Measurements from ENCODE around the gene STAT2. TPM values are rescaled to one million over a fixed set of nuclear protein-coding genes. Genes with fewer than 3 reads are reported as not detected.
A peak's percentile ranks its signal among the peaks of the same experiment; 100 is the strongest.
"Not testable (repeated sequence)": the region's sequence is repeated elsewhere in the genome, so short reads cannot be mapped to it uniquely, and the experiment has no call there.

Gene STAT2
- total RNA-seq, 1 donor, result 95.2 TPM

DNA sequence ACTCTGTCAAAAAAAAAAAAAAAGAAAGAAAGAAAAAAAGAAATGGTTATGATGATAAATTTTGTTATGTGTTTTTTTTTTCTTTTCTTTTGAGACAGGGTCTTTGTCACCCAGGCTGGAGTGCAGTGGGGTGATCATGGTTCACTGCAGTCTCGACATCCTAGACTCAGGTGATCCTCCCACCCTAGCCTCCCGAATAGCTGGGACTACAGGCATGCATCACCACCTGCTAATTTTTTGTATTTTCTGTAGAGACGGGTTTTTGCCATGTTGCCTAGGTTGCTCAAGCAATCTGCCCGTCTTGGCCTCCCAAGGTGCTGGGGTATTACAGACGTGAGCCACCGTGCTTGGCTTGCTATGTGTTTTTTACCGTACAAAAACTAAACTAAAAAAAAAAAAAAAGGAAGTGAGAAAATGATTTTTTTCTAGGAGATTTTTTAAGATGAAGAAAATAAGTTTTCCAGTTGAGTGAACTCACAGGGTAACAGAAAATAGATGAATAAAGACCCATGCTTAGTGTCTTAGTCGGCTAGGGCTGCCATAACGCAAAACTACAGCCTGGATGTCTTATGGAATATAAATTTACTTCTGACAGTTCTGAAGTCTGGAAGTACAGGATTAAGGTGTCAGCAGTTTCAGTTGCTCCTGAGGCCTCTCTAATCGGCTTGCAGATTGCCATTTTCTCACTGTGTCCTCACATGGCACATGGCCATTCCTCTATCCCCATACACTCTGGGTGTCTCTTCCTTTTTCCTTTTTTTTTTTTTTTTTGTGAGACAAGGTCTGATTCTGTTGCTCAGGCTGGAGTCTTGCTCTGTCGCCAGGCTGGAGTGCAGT, 15.9 kb upstream of the STAT2 start:
- Histone ChIP-seq H3K9me3 (ENCODE audit: low read depth, low read length) (no peaks in the 10 kb centered on the region), H3K27me3 (ENCODE audit: insufficient read depth, low read length) (no peaks in the 10 kb centered on the region), H3K4me1 (ENCODE audit: insufficient read depth, low read length) (peaks cover 35% of the 10 kb centered on the region), H3K4me3 (ENCODE audit: low read length) (no peak overlapping the region)

DNA sequence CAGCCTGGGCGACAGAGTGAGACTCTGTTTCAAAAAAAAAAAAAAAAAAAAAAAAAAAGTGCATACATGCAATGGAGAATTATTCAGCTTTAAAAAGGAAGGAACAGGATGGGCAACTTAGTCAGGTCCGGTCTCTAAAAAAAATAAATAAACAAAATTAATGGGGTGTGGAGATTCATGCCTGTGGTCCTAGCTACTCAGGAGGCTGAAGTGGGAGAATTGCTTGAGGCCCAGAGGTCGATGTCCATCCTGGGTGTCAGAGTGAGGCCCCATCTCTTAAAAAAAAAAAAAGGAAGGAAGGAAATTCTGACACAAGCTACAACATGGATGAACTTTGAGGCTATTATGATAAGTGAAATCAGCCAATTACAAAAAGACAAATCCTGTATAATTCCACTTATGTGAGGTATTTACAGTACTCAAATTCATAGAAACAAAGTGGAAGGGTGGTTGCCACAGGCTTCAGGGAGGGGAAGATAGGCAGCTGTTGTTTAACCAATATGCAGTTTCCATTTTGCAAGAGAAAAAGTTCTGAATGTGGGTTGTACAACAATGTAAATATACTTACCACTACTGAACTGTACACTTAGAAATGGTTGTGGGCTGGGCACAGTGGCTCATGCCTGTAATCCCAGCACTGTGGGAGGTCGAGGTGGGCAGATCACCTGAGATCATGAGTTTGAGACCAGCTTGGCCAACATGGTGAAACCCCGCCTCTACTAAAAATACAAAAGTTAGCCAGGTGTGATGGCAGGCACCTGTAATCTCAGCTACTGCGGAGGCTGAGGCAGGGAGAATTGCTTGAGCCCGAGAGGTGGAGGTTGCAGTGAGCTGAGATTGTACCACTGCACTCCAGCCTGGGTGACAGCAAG, 15.1 kb upstream of the STAT2 start:
- no peak overlapping the region for H3K4me3 ChIP-seq (ENCODE audit: low read length)
- H3K4me1 ChIP-seq (ENCODE audit: insufficient read depth, low read length), result peaks cover 35% of the 10 kb centered on the region
- no peaks in the 10 kb centered on the region for H3K9me3 ChIP-seq (ENCODE audit: low read depth, low read length)
- H3K27me3 ChIP-seq (ENCODE audit: insufficient read depth, low read length), result no peaks in the 10 kb centered on the region

DNA sequence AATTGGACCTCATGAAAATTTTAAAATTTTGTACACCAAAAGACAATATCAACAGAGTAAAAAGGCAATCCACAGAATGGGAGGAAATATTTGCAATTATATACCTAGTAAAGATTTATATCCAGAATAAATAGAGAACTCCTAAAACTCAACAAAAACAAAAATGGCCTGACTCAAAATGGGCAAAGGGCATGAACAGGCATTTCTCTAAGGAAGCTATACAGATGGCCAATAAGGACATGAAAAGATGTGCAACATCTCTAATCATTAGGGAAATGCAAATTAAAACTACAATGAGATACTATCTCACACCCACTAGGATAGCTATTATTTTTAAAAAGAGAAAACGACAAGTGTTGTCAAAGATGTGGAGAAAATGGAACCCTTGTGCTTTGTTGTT, 13.6 kb upstream of the STAT2 start:
- Histone ChIP-seq H3K4me3 (ENCODE audit: low read length) (no peak overlapping the region), H3K27me3 (ENCODE audit: insufficient read depth, low read length) (no peaks in the 10 kb centered on the region), H3K4me1 (ENCODE audit: insufficient read depth, low read length) (peaks cover 35% of the 10 kb centered on the region), H3K9me3 (ENCODE audit: low read depth, low read length) (no peaks in the 10 kb centered on the region)

DNA sequence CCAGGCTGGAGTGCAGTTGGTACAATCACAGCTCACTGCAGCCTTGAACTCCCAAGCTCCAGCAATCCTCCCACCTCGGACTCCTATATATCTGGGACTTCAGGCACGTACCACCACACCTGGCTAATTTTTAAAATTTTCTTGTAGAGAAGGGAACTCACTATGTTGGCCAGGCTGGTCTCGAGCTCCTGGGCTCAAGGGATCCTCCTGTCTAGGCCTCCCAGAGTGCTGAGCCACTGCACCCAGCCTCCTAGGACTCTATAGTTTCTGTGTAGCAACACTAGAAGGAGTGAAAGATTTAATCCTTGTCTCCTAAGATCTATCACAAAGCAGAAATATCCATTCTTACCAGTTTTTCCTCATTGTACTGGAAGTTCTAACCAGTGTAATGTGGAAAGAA, 7.0 kb upstream of the STAT2 start:
- Histone ChIP-seq H3K27me3 (ENCODE audit: insufficient read depth, low read length) (no peaks in the 10 kb centered on the region), H3K9me3 (ENCODE audit: low read depth, low read length) (no peaks in the 10 kb centered on the region), H3K4me1 (ENCODE audit: insufficient read depth, low read length) (no peaks in the 10 kb centered on the region), H3K4me3 (ENCODE audit: low read length) (no peak overlapping the region)

DNA sequence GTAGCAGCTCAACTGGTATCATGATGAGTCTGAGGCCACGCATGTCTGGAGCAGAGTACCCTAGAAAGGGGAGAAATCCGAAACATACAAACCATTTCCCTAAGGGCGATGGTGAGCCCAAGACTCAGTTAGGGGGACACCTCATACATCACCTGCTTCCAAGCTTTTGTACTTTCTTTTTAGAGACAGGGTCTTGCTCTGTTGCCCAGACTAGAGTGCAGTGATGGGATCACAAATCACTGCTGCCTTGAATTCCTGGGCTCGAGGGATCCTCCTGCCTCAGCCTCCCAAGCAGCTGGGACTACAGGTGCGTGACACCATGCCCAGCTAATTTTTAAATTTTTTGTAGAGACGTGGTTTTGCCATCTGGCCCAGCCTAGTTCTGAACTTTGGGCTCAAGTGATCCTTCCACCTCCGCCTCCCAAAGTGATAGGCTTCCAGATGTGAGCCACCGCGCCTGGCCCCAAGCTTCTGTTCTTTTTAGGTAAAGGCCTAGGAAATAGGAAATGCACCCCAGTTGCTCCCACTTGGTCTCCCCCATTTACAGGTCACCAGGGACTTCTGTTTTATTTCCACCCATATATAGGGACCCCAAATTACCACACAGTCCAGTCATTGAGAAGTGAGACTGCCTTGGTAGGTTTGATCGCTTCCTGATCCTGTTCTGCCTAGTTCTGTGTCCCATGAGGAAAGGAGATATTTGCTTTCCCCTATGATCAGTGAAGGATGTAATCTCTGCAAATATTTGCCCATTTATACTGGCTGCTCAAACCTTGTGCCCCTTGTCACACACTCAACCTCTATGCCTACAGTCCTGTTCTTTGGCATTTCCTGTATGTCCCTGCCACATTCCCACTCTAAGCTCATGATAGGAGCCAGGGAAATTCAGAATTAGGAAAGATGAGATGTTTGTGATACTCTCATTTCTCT, 2.5 kb upstream of the STAT2 start, which contains the start of gene APOF:
Gene APOF, minus strand, starts transcription at position 728 of the 930 bp plus-strand sequence. Its CDS starts 112 bp downstream, at position 616.
- Histone ChIP-seq H3K4me3 (ENCODE audit: low read length) (no peak within 1 kb of the TSS), H3K9me3 (ENCODE audit: low read depth, low read length) (no peaks in the 10 kb centered on the region), H3K27me3 (ENCODE audit: insufficient read depth, low read length) (no peaks in the 10 kb centered on the region), H3K4me1 (ENCODE audit: insufficient read depth, low read length) (peaks cover 26% of the 10 kb centered on the region)

DNA sequence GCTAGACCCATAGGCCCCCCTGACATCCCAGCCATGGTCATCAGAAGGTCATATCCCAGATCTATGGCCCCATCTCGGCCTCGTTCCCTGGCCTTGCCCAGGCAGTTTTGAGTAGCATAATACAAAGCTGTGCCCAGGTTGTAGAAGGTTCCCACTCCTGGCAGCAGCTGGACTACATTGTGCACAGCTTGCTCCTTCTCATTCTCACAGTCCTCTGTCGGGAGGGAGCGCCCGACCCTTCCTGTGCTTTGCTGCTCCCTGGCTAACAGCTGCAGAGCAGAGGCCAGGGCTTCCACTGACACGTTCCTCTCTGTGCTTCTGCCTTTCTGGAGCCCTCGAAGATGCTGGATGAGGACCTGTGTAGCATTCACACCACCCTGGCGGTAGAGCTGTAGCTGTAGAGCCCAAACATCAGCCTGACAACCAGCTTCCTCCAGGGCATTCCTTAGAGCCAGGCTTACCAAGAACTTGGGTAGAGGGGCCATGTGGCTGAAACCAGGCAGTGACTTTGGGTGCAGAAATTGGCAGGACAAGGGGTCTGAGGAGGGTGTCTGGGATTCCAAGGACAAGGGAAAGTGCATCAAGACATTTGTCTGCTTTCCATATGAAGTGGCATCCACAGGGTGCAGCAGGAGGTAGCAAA, 1.7 kb upstream of the STAT2 start:
- Histone ChIP-seq H3K4me3 (ENCODE audit: low read length) (no peak overlapping the region), H3K9me3 (ENCODE audit: low read depth, low read length) (no peaks in the 10 kb centered on the region), H3K27me3 (ENCODE audit: insufficient read depth, low read length) (no peaks in the 10 kb centered on the region), H3K4me1 (ENCODE audit: insufficient read depth, low read length) (peaks cover 32% of the 10 kb centered on the region)

DNA sequence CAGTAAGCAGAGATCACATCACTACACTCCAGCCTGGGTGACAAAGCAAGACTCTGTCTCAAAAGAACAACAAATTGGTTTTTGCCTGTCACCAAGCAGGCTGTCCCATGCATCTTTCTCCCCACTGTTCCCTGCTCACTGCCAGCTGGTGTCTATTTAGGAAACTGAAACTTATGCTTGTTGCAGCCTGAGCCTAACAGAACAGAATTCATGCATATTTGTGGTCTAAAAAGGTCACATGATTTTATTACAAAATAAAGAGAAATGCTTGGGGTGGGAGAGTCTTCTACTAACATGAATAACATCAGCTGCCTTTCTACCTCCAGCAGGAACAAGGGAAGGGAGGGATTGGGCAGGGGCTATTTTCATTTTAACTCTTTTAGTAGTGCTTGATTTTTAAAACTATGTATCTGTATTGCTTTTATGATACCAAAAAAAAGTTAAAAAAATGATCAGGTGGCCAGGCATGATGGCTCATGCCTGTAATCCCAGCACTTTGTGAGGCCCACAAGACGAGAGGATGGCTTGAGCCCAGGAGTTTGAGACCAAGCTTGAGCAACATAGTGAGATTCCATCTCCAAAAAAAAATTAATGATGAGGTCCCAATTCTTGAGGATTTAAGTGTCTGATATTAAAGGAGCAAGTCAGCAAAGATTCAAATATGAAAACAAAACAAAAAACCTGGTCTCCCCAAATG, 923 bp downstream of the STAT2 start:
- Histone ChIP-seq H3K4me1 (ENCODE audit: insufficient read depth, low read length) (peaks cover 34% of the 10 kb centered on the region), H3K4me3 (ENCODE audit: low read length) (peak overlapping the region; percentile 96), H3K27me3 (ENCODE audit: insufficient read depth, low read length) (no peaks in the 10 kb centered on the region), H3K9me3 (ENCODE audit: low read depth, low read length) (no peaks in the 10 kb centered on the region)

DNA sequence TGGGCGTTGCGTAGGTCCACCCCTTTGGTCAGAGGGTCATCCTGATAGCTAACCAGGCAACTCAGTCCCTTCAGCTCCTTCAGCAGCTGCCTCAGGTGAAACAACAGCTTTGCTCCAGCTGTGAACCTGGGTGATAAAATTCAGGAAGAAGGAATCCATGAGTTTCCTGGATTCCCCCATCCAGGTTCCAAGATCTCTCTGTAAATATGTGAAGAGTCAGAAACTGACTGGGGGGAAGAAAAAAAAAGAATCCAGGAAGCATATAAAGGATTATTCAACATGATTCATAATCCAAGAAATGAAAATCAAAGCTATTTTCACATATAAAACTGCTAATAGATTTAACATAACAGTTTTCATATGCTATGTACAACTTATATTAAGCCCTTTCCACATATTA, 8.6 kb downstream of the STAT2 start:
- Histone ChIP-seq H3K4me3 (ENCODE audit: low read length) (no peak overlapping the region), H3K27me3 (ENCODE audit: insufficient read depth, low read length) (no peaks in the 10 kb centered on the region), H3K4me1 (ENCODE audit: insufficient read depth, low read length) (no peaks in the 10 kb centered on the region), H3K9me3 (ENCODE audit: low read depth, low read length) (no peaks in the 10 kb centered on the region)

DNA sequence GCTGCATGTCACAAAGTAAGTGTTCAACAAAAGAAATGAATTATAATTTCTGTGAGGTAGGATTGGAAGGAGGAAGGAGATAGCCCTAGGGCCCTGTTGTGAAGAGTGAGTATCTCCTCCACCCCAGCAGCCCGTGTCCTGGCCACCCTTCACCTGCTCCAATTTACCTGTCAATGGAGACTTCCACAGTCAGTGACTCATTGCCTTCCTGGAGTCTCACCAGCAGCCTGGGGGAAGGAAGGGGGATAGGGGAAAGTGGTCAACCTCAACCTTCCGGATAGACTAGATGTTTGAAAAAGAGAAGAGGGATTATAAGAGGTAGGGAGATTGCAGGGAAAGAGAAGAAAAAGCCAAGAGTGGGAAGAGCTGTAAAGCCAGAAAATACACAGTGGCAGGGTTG, 9.2 kb downstream of the STAT2 start:
- Histone ChIP-seq H3K4me1 (ENCODE audit: insufficient read depth, low read length) (no peaks in the 10 kb centered on the region), H3K4me3 (ENCODE audit: low read length) (no peak overlapping the region), H3K27me3 (ENCODE audit: insufficient read depth, low read length) (no peaks in the 10 kb centered on the region), H3K9me3 (ENCODE audit: low read depth, low read length) (no peaks in the 10 kb centered on the region)

DNA sequence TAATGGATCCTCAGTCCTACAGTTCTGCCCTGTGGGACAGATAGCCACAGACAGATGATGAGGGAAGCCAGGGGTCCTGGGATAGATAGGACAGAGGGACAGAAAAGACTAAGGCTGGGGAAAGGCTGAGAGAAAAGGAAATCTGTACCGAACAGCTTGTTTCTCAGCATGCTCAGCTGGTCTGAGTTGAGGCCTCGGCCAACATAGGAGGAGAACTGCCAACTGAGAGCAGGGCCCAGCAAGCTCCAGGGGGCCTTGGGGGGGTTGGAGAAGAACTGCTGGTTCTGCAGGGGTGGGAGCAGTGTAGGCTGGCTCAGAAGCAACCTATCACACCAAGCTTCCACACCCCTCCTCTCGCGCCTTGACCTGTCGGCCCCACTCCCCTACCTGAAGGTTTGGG, 11.1 kb downstream of the STAT2 start:
- H3K9me3 ChIP-seq (ENCODE audit: low read depth, low read length), result no peaks in the 10 kb centered on the region
- H3K27me3 ChIP-seq (ENCODE audit: insufficient read depth, low read length), result no peaks in the 10 kb centered on the region
- H3K4me3 ChIP-seq (ENCODE audit: low read length), result no peak overlapping the region
- H3K4me1 ChIP-seq (ENCODE audit: insufficient read depth, low read length), result no peaks in the 10 kb centered on the region

DNA sequence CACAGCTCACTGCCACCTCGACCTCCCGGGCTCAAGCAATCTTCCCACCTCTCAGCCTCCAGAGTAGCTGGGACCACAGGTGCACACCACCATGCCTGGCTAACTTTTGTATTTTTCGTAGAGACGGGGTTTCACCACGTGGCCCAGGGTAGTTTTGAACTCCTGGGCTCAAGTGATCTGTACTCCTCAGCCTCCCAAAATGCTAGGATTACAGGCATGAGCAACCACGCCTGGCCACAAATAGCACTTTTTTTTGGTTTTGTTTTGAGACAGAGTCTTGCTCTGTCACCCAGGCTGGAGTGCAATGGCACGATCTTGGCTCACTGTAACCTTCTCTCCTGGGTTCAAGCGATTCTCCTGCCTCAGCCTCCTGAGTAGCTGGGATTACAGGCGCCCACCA, 12.7 kb downstream of the STAT2 start:
- not testable (repeated sequence) for H3K4me3 ChIP-seq (ENCODE audit: low read length); H3K4me1 ChIP-seq (ENCODE audit: insufficient read depth, low read length); H3K27me3 ChIP-seq (ENCODE audit: insufficient read depth, low read length); H3K9me3 ChIP-seq (ENCODE audit: low read depth, low read length)

DNA sequence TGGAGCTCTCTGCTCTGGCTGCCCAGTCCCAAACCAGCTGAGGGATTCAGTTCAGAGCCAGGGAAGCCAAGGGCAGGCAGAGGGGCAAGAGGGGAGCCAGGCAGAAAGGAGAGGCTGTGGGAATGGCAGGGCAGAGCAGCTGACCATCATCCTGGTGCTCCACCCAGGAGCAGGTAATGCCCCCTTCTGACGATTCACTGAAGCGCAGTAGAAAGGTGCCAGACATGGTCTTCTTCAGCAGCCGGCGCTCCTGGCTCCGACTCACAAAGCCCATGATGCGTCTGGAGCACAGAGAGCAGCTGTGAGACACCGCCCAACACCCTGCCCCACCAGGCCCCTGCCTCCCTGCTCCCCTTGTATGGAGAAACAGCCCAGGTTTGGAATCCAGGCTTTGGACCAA, 13.2 kb downstream of the STAT2 start:
- Histone ChIP-seq H3K9me3 (ENCODE audit: low read depth, low read length) (no peaks in the 10 kb centered on the region), H3K4me1 (ENCODE audit: insufficient read depth, low read length) (no peaks in the 10 kb centered on the region), H3K27me3 (ENCODE audit: insufficient read depth, low read length) (no peaks in the 10 kb centered on the region), H3K4me3 (ENCODE audit: low read length) (no peak overlapping the region)

DNA sequence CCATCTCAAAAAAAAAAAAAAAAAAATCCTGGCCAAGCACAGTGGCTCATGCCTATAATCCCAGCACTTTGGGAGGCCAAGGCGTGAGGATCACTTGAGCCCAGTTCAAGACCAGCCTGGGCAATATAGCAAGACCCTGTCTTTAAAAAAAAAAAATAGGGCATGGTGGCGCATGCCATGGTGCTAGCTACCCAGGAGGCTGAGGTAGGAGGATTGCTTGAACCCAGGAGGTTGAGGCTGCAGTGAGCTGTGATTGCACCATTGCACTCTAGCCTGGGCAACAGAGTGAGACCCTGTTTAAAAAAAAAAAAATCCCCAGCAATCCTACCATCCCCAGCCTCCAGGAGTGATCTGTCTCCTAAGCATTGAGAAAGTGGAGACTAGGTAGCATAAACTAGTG, 17.6 kb downstream of the STAT2 start:
- H3K4me1 ChIP-seq (ENCODE audit: insufficient read depth, low read length), result peaks cover 32% of the 10 kb centered on the region
- not testable (repeated sequence) for H3K4me3 ChIP-seq (ENCODE audit: low read length); H3K27me3 ChIP-seq (ENCODE audit: insufficient read depth, low read length); H3K9me3 ChIP-seq (ENCODE audit: low read depth, low read length)

DNA sequence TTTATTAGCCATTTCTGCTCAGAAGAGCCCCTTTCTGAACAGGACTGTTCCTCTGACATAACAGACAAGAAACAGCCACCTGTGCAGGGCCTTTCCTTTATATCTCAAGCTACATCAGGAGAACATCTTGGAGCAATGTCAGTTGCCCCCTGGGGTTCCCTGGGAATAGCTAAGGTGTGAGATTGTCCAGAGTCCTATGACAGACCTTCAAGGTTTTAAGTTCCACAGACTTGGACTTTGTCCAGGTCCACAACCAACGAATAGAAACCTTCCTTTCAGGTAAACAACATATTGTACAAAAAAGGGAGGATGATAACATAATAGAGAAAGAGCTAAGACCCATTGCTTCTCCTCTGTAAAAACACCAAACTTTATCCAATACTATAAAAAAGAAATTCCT, 18.3 kb downstream of the STAT2 start:
- H3K9me3 ChIP-seq (ENCODE audit: low read depth, low read length), result no peaks in the 10 kb centered on the region
- H3K27me3 ChIP-seq (ENCODE audit: insufficient read depth, low read length), result no peaks in the 10 kb centered on the region
- H3K4me3 ChIP-seq (ENCODE audit: low read length), result no peak overlapping the region
- peaks cover 39% of the 10 kb centered on the region for H3K4me1 ChIP-seq (ENCODE audit: insufficient read depth, low read length)

All from mononuclear cell (primary cell).